Activated T-cell treated with anti-CD3 and anti-CD28 coated beads for 1 hour (primary cell): Measurements from ENCODE around the gene ATP13A4.

Source experiments
- DNase-seq: peaks from one replicate; pipeline ENCODE4 v3.0.0-alpha.2; 2020; ENCODE audit warnings: low read depth

Gene ATP13A4

GRCh38 chr3:193554811-193555210, at the start of gene ATP13A4:
Gene ATP13A4, minus strand, starts transcription at chr3:193554895. Its CDS starts 96 bp downstream, at chr3:193554799.
- DNase-seq, result no peak

DNA sequence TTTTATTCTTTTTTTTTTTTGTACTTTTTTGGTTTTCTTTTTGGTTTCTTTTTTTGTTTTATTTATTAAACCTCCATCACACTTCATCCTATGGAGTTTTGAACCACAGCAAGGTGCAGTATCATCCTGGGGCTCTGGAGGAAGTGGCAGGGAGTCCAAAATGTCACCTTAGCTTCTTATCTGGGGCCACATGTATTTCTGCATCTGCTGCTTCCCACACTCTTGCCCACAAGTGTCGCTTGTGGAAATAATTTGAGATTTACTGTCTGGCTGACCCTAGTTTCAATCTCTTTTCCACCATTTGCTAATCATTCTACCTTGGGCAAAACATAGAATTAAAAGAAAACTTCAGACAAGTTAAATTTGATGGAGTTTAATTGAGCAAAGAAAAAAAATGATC, 44.7 kb upstream of the ATP13A4 start:
- DNase-seq, result no peak

- DNase-seq, result no peak
Observed at GRCh38 chr3:193598202-193598601, 43.5 kb upstream of the ATP13A4 start.

GRCh38 chr3:193595939-193596487, 41.3 kb upstream of the ATP13A4 start:
- DNase-seq, result no peak

GRCh38 chr3:193594946-193595689, 40.4 kb upstream of the ATP13A4 start:
- no peak for DNase-seq

DNA sequence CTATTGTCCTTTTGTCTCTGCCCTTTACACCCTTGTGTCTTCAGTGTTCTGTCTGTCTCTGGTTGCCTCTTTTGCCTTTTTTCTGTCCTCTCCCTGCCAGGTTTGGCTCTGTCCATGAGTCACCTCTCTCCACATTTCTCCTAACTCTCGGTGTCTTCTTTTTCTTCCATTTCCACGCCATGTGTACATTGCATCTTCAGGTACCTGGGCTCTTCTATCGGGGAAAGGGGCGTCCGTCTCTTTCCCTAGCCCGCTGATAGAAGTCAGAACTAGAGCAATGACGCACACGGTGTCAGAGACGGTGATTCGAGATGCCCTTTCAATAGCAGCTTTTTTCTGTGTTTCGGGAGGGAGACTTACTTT, 39.0 kb upstream of the ATP13A4 start:
- DNase-seq, result no peak

DNA sequence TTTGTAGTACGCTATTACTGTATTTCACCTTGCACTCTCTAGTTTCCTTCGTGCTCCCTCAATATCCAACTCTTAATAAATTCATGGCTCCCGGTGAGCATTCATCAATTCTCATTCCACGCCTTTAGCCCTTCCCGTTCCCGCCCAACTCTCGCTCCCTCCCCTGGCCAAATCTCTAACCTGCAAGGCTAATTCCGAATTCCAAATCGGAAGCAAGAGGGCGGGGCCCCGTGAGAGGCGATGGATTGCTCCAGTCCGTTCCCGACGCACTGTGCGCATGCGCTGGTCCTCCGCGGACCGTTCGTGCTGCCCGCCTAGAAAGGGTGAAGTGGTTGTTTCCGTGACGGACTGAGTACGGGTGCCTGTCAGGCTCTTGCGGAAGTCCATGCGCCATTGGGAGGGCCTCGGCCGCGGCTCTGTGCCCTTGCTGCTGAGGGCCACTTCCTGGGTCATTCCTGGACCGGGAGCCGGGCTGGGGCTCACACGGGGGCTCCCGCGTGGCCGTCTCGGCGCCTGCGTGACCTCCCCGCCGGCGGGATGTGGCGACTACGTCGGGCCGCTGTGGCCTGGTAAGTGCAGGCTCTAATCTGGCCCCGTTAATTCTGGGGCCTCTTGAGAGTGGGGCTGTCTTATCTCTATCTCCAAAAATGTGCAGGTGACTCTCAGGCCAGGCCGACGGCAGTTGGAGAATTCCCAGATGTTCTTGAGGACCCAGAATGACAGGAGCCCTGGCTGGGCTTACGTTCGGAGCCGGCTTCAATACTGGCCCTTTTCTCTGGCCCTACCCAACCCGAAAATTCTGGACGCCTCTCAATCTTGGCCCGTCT, 38.4 kb upstream of the ATP13A4 start, which contains the start of gene OPA1:
TSS of gene OPA1 (plus strand) at position 368 of the 827 bp plus-strand sequence. CDS start at position 538, 170 bp downstream.
- DNase-seq, result peak; percentile 80

DNA sequence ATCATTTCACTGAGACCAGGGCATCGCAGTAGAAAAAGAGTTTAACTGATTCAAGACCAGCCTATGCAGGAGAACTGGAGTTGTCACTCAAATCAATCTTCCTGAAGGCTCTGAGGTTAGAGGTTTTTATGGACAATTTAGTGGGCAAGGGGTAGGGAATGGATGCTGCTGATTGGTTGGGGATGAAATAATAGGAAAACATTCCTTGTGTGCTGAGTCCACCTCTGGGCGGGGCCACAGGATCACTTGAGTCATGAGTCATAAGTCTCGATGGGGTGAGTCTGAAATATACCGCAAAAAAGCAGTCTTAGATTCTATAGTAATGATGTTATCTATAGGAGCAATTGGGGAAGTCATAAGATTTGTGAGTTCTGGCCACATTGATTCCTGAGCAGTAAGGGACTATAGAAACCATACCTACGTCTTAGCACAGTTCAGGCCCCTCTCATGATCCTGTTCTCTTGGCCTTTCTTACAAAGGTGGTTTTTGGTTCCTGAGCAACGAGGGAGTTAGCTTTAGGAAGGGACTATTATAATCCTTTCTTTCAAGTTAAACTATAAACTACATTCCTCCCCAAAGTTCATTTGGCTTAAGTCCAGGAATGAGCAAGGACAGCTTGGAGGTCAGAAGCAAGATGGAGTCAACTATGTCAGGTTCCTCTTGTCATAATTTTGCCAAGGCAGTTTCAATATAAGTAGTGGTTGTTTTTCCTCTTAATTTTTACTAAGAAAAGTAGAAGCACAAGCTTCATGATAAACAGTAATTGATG, 35.6 kb upstream of the ATP13A4 start:
- DNase-seq, result no peak

DNA sequence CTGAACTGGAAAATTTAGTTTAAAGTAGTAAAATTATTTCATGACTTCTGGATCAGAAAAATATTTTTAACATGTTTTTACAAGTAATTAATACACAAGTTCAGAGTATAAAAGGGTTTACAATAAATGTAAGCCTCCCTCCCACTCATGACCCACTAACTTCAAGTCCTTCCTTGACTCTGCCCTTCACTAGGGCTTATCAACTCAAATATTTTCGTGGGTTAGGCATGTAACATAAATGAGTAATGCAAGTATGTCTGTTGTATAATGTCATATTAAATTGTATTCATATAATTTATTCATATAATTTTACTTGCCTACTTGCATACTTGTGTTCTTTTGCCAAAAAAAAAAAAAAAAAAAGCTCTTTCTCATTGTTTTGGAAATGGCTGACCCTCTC, 34.9 kb upstream of the ATP13A4 start:
- DNase-seq, result no peak

DNA sequence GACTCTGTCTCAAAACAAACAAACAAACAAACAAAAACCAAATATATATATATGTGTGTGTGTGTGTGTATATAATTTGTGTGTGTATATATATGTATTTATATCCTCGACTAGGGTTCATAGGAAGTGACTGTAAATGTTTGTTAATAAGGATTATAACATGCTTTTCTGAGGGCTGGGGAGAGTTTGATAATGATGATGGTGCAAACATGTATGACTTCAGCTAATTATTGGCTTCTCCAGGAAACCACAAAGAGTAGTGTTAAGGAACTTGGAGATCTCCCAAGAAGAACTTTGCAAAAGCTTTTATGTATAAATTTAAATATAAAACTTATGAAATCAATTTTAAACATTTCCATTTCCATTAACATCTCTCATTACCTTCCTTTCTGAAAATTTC, 34.4 kb upstream of the ATP13A4 start:
- no peak for DNase-seq

- no peak for DNase-seq
Observed at GRCh38 chr3:193586526-193586925, 31.8 kb upstream of the ATP13A4 start.

DNA sequence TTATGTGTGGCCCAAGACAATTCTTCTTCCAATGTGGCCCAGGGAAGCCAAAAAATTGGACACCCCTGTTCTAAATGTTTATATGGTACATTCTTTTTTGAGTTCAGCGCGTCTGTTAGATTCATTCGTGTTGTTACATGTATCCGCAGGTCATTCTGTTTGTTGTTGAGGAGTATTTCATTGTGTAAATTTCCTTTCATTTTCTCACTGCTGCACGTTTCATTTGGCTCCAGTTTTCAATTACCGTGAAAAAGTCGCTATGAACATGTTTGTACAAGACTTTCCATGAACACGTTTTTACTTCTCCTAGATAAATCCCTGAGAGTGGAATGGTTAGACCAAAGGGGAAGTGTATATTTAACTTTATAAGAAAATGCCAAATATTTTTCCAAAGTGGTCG, 30.8 kb upstream of the ATP13A4 start:
- no peak for DNase-seq

GRCh38 chr3:193574488-193575070, 19.9 kb upstream of the ATP13A4 start:
- DNase-seq, result no peak

GRCh38 chr3:193573403-193574191, 18.9 kb upstream of the ATP13A4 start:
- DNase-seq, result no peak

DNA sequence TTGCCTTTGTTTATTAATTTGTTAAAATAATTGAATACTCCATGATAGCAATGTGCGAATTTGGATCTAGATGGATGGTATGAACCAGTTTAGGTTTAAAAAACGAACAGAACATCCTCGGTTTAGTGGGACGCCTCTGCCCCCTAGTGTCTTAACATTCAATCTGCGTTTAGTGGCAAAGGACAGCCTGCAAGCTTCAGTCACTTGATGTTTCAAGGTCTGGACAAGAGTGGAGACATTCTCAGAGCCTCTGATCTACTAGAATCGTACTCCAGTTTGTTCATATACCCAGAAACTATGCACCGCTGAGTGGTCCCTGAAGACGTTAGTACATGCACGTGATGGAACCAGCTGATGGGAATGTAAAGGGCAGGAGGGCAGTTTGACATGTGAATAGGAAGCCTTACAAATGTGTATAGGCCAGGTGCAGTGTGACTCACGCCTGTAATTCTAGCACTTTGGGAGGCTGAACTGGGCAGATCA, 17.8 kb upstream of the ATP13A4 start:
- peak; percentile 20 for DNase-seq

DNA sequence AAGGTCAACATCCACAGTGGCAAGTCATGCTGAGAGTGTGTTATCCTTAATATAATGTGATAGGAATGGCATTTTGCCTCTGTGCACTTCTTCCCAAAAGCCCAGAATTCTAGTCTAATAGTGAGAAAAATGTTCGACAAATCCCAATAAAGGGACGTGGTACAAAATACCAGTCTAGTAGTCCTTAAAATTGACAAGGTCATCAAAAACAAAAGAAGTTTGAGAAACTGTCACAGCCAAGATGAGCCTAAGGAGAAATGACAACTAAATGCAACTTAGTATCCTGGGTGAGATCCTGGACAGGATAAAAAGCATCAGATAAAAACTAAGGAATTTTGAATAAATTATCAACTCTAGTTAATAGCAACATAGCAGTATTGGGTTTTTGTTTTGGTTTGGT, 14.4 kb upstream of the ATP13A4 start:
- DNase-seq, result no peak

DNA sequence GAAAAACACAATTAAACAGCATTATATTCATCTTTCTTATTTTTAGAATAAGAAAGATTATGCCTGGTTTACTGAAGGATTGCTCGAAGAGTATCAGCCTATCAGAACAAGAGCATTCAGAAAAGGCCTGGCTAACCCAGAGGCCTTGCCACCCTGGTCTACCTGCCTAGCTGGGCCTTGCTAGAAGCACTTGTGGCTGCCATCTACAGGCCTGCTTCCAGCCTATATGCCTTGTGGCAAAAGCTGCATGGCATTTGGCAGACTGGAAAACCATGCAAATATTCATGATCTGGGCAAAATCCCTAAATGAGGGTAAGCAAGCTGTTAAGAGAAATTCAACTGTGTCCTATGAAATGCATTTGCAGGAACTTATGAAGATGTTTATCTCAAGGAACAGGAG, 9.3 kb upstream of the ATP13A4 start:
- DNase-seq, result no peak

- no peak for DNase-seq
Observed at GRCh38 chr3:193563426-193563825, 8.7 kb upstream of the ATP13A4 start.

DNA sequence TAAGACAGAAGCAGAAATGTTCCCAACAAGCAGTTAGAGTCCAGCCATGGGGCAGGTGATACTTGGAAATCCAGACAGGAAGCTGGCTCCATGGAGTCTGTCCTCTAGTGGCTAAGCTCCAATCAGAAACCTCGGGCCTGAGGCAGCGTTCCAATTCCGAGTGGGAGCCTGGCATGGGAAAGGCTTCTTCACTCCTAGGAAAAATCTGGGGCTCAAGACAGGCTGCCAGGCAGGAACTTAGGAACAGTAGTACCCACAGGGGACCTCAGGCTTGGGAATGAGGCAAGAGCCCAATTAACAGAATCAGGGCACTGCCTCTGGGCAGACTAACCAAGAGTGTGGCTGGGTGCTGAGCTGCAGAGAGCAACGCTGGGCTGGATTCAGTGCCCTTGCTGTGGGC, 6.2 kb upstream of the ATP13A4 start:
- DNase-seq, result no peak

DNA sequence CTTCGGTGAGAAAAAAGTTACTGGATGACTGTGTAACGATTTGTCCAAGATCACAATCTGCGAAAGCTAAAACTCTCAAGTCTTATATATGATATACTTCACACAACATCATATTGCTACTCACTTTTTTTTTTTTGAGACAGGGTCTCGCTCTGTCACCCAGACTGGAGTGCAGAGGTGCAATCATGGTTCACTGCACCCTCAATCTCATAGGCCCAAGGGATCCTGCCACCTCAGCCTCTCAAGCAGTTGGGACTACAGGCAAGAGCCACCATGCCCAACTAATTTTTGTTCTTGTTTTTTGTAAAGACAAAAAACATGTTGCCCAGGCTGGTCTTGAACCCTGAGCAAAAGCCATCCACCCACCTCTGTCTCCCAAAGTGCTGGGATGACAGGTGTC, 5.4 kb upstream of the ATP13A4 start:
- no peak for DNase-seq

DNA sequence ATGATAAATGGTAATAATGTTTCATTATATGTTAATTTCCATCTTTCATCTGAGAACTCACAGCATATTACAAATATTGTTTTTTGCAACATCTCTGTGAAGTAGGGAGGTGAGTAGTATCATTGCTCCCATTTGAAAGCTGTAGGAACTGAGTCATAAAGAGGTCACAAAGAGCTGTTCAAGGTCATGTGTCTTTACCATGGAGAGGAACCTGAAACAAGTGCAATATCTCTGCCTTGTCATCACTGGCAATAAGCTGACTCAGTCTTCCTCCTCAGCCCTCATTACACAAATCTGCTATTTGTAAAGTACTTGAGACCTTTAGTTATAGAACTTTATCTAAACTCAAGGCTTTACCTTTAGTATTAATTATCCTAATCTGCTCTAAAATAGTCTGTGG, 4.4 kb upstream of the ATP13A4 start:
- DNase-seq, result no peak
